BLaER1 treated with 17β-estradiol and CSF1 and Interleukin-3, amounts not matched to agents 10 nM and 100 nM (cell line): ENCODE measurements around the gene PTMS.
A peak's percentile ranks its signal among the peaks of the same experiment; 100 is the strongest.

Source experiments
- H3K27ac ChIP-seq, 11 experiments: shearing (Covaris generic); formaldehyde crosslinking; 2 replicates each; pipeline ENCODE4 v1.8.1; 2022
- H3K27me3 ChIP-seq, 11 experiments: shearing (Covaris generic); formaldehyde crosslinking; 2 replicates each; pipeline ENCODE4 v1.8.1; 2022
- H3K36me3 ChIP-seq, 11 experiments: shearing (Covaris generic); formaldehyde crosslinking; 2 replicates each; pipeline ENCODE4 v1.8.1; 2022
- H3K4me1 ChIP-seq, 10 experiments: shearing (Covaris generic); formaldehyde crosslinking; 2 replicates each; pipeline ENCODE4 v1.8.1; 2022
- H3K4me2 ChIP-seq, 11 experiments: shearing (Covaris generic); formaldehyde crosslinking; 2 replicates each; pipeline ENCODE4 v1.8.1; 2022
- H3K4me3 ChIP-seq, 10 experiments: shearing (Covaris generic); formaldehyde crosslinking; 2 replicates each; pipeline ENCODE4 v1.8.1; 2022
- H3K9ac ChIP-seq, 11 experiments: shearing (Covaris generic); formaldehyde crosslinking; 2 replicates each; pipeline ENCODE4 v1.8.1; 2022
- H3K9me3 ChIP-seq, 11 experiments: shearing (Covaris generic); formaldehyde crosslinking; replicated peaks in 1 of 11; 2 replicates each; pipeline ENCODE4 v1.8.1; 2022
- H4K20me1 ChIP-seq, 11 experiments: shearing (Covaris generic); formaldehyde crosslinking; 2 replicates each; pipeline ENCODE4 v1.8.1; 2022
- Cebpa-rat ChIP-seq, 11 experiments: shearing (Covaris generic); IDR thresholded peaks; 2 replicates each; pipeline ENCODE4 v1.8.1; 2022

The PTMS gene

DNA sequence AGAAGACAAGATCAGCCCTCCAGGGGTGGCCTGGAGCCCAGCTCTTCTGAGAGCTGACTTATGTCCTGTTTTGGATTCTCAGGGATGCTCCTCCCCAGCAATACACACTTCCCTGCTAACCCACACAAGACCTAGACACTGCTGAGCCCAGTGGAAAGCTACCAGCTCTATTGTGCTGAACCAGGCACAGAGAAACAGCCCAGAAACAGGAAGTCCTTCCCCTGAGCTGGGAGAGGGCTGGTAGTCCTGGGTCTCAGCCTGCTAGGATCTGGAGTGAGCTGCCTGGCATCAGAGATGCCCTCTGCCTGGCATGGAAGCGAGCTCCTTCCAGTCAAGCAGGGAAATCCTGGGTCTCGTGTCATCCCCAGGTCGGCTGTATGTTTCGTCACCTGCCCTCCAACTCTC lies 4.9 kb downstream of the PTMS start:
- no peaks in the 10 kb centered on the region; a peak in 1 of 22 replicates for H3K36me3 ChIP-seq
- no peaks in the 10 kb centered on the region for H3K9me3 ChIP-seq
- H3K27ac ChIP-seq = 0 out of 22 replicates have a peak overlapping the region, but pooled peaks of 1 of the 11 experiments have one; percentile 20
- H3K27me3 ChIP-seq = peaks cover 80 to 100% (median 100%) of the 10 kb centered on the region in 11 experiments
- H3K4me1 ChIP-seq = peaks cover 9 to 60% (median 43%) of the 10 kb centered on the region in 10 experiments
- H3K4me3 ChIP-seq = no peak overlapping the region
- no peak for TF ChIP-seq Cebpa-rat (IDR thresholded peaks at IDR 0.05)
- H3K4me2 ChIP-seq = peak overlapping the region in 5 of 11 experiments; percentile 1 to 95 (median 66); a peak in 9 of 22 replicates
- peaks cover 0 to 50% (median 22%) of the 10 kb centered on the region in 11 experiments; a peak in 17 of 22 replicates for H4K20me1 ChIP-seq
- H3K9ac ChIP-seq = peak overlapping the region in 1 of 11 experiments; percentile 35; a peak in 2 of 22 replicates

DNA sequence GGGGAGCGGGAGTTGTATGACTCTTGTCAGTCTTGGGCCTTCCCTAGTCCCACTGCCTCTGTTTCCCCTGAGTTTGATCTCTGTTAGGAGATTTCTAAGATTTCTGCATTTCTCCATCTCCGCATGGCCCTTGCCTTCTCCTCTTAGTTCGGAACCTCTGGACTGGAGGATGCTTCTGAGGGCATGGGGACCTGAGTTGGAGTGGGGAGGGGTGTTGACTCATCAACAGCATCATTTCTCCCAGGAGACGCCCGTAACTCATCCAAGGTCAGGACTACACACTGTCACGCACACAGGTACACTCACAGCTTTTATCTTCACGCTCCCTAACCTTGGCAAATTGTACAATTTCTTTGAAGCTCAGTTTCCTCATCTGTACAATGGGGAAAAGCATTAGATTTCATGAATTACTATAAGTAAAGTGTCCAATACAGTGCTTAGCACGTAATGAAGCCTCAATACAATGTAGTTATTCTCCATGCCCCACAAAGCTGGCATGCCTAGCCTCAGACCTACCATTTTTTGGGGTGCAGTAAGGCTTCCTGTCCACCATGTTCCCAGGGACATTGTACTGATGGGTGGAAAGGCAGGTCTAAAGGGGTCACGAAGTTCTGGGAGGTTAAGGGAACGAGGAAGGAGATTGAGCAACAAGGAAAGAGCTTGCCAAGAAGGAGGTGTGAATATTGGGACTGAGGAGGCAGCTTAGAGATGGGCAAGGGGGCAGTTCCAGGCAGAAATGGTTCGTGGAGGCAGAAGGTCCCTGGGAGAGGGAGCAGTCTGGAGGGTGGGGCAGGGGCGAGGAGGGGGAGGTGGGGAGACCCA lies 5.6 kb downstream of the PTMS start:
- no peaks in the 10 kb centered on the region; a peak in 1 of 22 replicates for H3K36me3 ChIP-seq
- peaks cover 86 to 100% (median 100%) of the 10 kb centered on the region in 11 experiments for H3K27me3 ChIP-seq
- TF ChIP-seq Cebpa-rat (IDR thresholded peaks at IDR 0.05) = no peak
- peak overlapping the region in 6 of 11 experiments; percentile 7 to 95 (median 57); a peak in 10 of 22 replicates for H3K4me2 ChIP-seq
- H3K4me3 ChIP-seq = no peak overlapping the region
- no peak overlapping the region for H3K9ac ChIP-seq
- H4K20me1 ChIP-seq = peaks cover 0 to 48% (median 22%) of the 10 kb centered on the region in 11 experiments; a peak in 17 of 22 replicates
- H3K9me3 ChIP-seq = no peaks in the 10 kb centered on the region
- H3K27ac ChIP-seq = no peak overlapping the region
- peaks cover 9 to 60% (median 41%) of the 10 kb centered on the region in 10 experiments for H3K4me1 ChIP-seq

DNA sequence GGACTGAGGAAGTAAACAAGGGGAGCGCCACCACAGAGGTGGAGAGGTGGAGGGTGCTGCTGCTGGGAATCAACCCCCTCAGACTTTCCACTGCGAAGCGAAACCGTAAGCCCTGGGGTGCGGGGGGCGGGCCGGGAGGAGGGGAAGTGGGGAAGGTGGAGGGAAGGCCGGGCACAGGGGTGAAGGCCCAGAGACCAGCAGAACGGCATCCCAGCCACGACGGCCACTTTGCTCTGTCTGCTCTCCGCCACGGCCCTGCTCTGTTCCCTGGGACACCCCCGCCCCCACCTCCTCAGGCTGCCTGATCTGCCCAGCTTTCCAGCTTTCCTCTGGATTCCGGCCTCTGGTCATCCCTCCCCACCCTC lies 6.2 kb downstream of the PTMS start, which contains the start of gene LAG3:
Gene LAG3 (plus strand): TSS at position 190 of the 365 bp plus-strand sequence. CDS start 333 bp downstream, outside the sequence.
- Histone ChIP-seq H3K27me3 (peaks cover 89 to 100% (median 100%) of the 10 kb centered on the region in 11 experiments), H3K36me3 (no peaks in the 10 kb centered on the region; a peak in 1 of 22 replicates), H4K20me1 (peaks cover 0 to 48% (median 22%) of the 10 kb centered on the region in 11 experiments; a peak in 17 of 22 replicates), H3K4me1 (peaks cover 5 to 60% (median 36%) of the 10 kb centered on the region in 10 experiments; a peak in 19 of 20 replicates), H3K27ac (no peak within 1 kb of the TSS), H3K4me2 (peak within 1 kb of the TSS in 8 of 11 experiments; percentile 7 to 95 (median 48); a peak in 12 of 22 replicates), H3K4me3 (0 out of 20 replicates have a peak within 1 kb of the TSS, but pooled peaks of 1 of the 10 experiments have one; percentile 28), H3K9ac (no peak within 1 kb of the TSS), H3K9me3 (no peaks in the 10 kb centered on the region)
- no peak for TF ChIP-seq Cebpa-rat (IDR thresholded peaks at IDR 0.05)

GRCh38 chr12:6772726-6773589 lies 6.8 kb downstream of the PTMS start:
- H4K20me1 ChIP-seq = peaks cover 0 to 47% (median 22%) of the 10 kb centered on the region in 11 experiments; a peak in 17 of 22 replicates
- 0 out of 20 replicates have a peak overlapping the region, but pooled peaks of 1 of the 10 experiments have one; percentile 28 for H3K4me3 ChIP-seq
- H3K27me3 ChIP-seq = peaks cover 89 to 100% (median 100%) of the 10 kb centered on the region in 11 experiments
- peaks cover 3 to 58% (median 34%) of the 10 kb centered on the region in 10 experiments; a peak in 17 of 20 replicates for H3K4me1 ChIP-seq
- peak overlapping the region in 8 of 11 experiments; percentile 7 to 95 (median 48); a peak in 12 of 22 replicates for H3K4me2 ChIP-seq
- TF ChIP-seq Cebpa-rat (IDR thresholded peaks at IDR 0.05) = no peak
- no peak overlapping the region for H3K27ac ChIP-seq
- no peak overlapping the region for H3K9ac ChIP-seq
- no peaks in the 10 kb centered on the region; a peak in 1 of 22 replicates for H3K36me3 ChIP-seq
- no peaks in the 10 kb centered on the region for H3K9me3 ChIP-seq

DNA sequence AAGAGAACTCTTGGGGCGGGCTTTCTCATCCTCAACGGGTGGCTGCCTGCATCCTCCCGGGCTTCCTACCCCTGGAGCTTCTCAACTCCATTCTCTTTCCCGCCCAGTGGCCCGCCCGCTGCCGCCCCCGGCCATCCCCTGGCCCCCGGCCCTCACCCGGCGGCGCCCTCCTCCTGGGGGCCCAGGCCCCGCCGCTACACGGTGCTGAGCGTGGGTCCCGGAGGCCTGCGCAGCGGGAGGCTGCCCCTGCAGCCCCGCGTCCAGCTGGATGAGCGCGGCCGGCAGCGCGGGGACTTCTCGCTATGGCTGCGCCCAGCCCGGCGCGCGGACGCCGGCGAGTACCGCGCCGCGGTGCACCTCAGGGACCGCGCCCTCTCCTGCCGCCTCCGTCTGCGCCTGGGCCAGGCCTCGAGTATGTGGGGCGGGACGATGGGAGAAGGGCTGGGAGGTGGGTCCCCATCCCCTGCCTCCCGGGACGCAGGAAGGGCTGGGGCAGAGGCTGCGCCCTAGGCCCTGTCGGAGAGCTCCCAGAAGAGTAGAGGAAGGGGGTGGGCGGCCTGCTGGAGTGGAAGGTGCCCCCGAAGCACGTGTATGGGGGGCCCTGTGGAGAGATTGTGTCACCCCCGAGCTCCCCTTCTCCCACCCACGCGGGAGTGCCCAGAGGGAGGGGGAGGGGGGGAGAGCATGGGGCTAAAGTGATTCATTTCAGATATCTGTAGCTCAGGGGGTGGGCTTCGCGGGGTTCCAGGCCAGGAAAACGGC lies 7.6 kb downstream of the PTMS start:
- peaks cover 0 to 43% (median 18%) of the 10 kb centered on the region in 11 experiments; a peak in 15 of 22 replicates for H4K20me1 ChIP-seq
- H3K4me1 ChIP-seq = peaks cover 11 to 58% (median 41%) of the 10 kb centered on the region in 10 experiments
- no peak for TF ChIP-seq Cebpa-rat (IDR thresholded peaks at IDR 0.05)
- H3K36me3 ChIP-seq = no peaks in the 10 kb centered on the region; a peak in 1 of 22 replicates
- no peak overlapping the region for H3K4me3 ChIP-seq
- H3K9me3 ChIP-seq = no peaks in the 10 kb centered on the region
- no peak overlapping the region for H3K27ac ChIP-seq
- no peak overlapping the region for H3K9ac ChIP-seq
- no peak overlapping the region for H3K4me2 ChIP-seq
- H3K27me3 ChIP-seq = peaks cover 82 to 100% (median 100%) of the 10 kb centered on the region in 11 experiments

- TF ChIP-seq Cebpa-rat (IDR thresholded peaks at IDR 0.05) = no peak
- no peak overlapping the region for H3K4me2 ChIP-seq
- no peak overlapping the region for H3K9ac ChIP-seq
- peaks cover 74 to 96% (median 92%) of the 10 kb centered on the region in 11 experiments for H3K27me3 ChIP-seq
- H3K9me3 ChIP-seq = no peaks in the 10 kb centered on the region
- no peak overlapping the region for H3K4me3 ChIP-seq
- peaks cover 0 to 37% (median 10%) of the 10 kb centered on the region in 11 experiments; a peak in 13 of 22 replicates for H4K20me1 ChIP-seq
- H3K27ac ChIP-seq = no peak overlapping the region
- H3K4me1 ChIP-seq = peaks cover 19 to 55% (median 37%) of the 10 kb centered on the region in 10 experiments
- no peaks in the 10 kb centered on the region; a peak in 1 of 22 replicates for H3K36me3 ChIP-seq
Measured at GRCh38 chr12:6774499-6775062, 8.4 kb downstream of the PTMS start.

GRCh38 chr12:6775185-6776174 lies 9.3 kb downstream of the PTMS start:
- Histone ChIP-seq H3K4me3 (no peak overlapping the region), H3K9ac (no peak overlapping the region), H3K4me1 (peaks cover 28 to 59% (median 44%) of the 10 kb centered on the region in 10 experiments), H3K9me3 (no peaks in the 10 kb centered on the region), H3K4me2 (no peak overlapping the region), H3K27ac (no peak overlapping the region), H3K36me3 (no peaks in the 10 kb centered on the region), H4K20me1 (peaks cover 0 to 32% (median 10%) of the 10 kb centered on the region in 11 experiments; a peak in 8 of 22 replicates), H3K27me3 (peaks cover 66 to 96% (median 89%) of the 10 kb centered on the region in 11 experiments)
- no peak for TF ChIP-seq Cebpa-rat (IDR thresholded peaks at IDR 0.05)
